HFFc6 (cell line): Measurements from ENCODE around the gene SSR4. TPM values are rescaled to one million over a fixed set of nuclear protein-coding genes. Genes with fewer than 3 reads are reported as not detected.

Experiments used
- DNase-seq: peaks from one replicate; pipeline ENCODE4 v3.0.0-alpha.2; 2018
- H3K27ac Mint-ChIP-seq: 2 replicates; pipeline ENCODE4 v1.8.0; 2020; ENCODE audit warnings: mild to moderate bottlenecking, mixed read lengths
- H3K27me3 Mint-ChIP-seq: 2 replicates; pipeline ENCODE4 v1.8.0; 2021; ENCODE audit warnings: mild to moderate bottlenecking, moderate library complexity, mixed read lengths; ENCODE audit not compliant: insufficient read depth
- H3K36me3 Mint-ChIP-seq: 2 replicates; pipeline ENCODE4 v1.8.0; 2021; ENCODE audit warnings: low read depth, mixed read lengths
- H3K4me1 Mint-ChIP-seq: 2 replicates; pipeline ENCODE4 v1.8.0; 2020; ENCODE audit warnings: low read depth, mixed read lengths
- H3K4me3 Mint-ChIP-seq: 2 replicates; pipeline ENCODE4 v1.8.0; 2020; ENCODE audit warnings: mild to moderate bottlenecking, moderate library complexity, mixed read lengths
- H3K9me3 Mint-ChIP-seq: 2 replicates; pipeline ENCODE4 v1.8.0; 2020; ENCODE audit warnings: mild to moderate bottlenecking, mixed read lengths
- total RNA-seq, 6 experiments: library from RNA; stranded (reverse); fragmentation: NEBNext Ultra II Directional; extraction: Animal tissue kit (Norgen Biotek cat#: 25700); gene quantifications; 2 replicates in 1 of 6; 3 replicates in 5 of 6; pipeline ENCODE4 v1.2.3, GENCODE V29; 2021
- TF ChIP-seq, protein P1 (sequence below): fragments of 200-600 bp; sonication (generic); IDR thresholded peaks from 2 replicates; pipeline ENCODE4 v1.5.0; 2021; ENCODE audit warnings: antibody characterized with exemption, mild to moderate bottlenecking

The SSR4 gene
- total RNA-seq, 6 experiments from 2014 or later: 171 to 247 (median 182) TPM

- no peaks in the 10 kb centered on the region for H3K9me3 Mint-ChIP-seq
- H3K4me3 Mint-ChIP-seq: no peak overlapping the region
- H3K4me1 Mint-ChIP-seq: peaks cover 7% of the 10 kb centered on the region; the same call in 1 of the 2 replicates
- TF ChIP-seq, protein P1, sequence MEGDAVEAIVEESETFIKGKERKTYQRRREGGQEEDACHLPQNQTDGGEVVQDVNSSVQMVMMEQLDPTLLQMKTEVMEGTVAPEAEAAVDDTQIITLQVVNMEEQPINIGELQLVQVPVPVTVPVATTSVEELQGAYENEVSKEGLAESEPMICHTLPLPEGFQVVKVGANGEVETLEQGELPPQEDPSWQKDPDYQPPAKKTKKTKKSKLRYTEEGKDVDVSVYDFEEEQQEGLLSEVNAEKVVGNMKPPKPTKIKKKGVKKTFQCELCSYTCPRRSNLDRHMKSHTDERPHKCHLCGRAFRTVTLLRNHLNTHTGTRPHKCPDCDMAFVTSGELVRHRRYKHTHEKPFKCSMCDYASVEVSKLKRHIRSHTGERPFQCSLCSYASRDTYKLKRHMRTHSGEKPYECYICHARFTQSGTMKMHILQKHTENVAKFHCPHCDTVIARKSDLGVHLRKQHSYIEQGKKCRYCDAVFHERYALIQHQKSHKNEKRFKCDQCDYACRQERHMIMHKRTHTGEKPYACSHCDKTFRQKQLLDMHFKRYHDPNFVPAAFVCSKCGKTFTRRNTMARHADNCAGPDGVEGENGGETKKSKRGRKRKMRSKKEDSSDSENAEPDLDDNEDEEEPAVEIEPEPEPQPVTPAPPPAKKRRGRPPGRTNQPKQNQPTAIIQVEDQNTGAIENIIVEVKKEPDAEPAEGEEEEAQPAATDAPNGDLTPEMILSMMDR: no peak; the same call in 1 of the 2 replicates
- no peaks in the 10 kb centered on the region for H3K27me3 Mint-ChIP-seq
- DNase-seq: no peak
- no peaks in the 10 kb centered on the region for H3K36me3 Mint-ChIP-seq
- no peak overlapping the region for H3K27ac Mint-ChIP-seq
Observed at GRCh38 chrX:153768311-153769157, 25.9 kb upstream of the SSR4 start.

GRCh38 chrX:153769158-153769864 lies 25.2 kb upstream of the SSR4 start:
- TF ChIP-seq, protein P1: no peak
- no peak for DNase-seq
- no peaks in the 10 kb centered on the region for H3K27me3 Mint-ChIP-seq
- H3K9me3 Mint-ChIP-seq: no peaks in the 10 kb centered on the region
- H3K27ac Mint-ChIP-seq: no peak overlapping the region
- no peaks in the 10 kb centered on the region for H3K36me3 Mint-ChIP-seq
- H3K4me3 Mint-ChIP-seq: no peak overlapping the region
- H3K4me1 Mint-ChIP-seq: peaks cover 7% of the 10 kb centered on the region; the same call in 1 of the 2 replicates

DNA sequence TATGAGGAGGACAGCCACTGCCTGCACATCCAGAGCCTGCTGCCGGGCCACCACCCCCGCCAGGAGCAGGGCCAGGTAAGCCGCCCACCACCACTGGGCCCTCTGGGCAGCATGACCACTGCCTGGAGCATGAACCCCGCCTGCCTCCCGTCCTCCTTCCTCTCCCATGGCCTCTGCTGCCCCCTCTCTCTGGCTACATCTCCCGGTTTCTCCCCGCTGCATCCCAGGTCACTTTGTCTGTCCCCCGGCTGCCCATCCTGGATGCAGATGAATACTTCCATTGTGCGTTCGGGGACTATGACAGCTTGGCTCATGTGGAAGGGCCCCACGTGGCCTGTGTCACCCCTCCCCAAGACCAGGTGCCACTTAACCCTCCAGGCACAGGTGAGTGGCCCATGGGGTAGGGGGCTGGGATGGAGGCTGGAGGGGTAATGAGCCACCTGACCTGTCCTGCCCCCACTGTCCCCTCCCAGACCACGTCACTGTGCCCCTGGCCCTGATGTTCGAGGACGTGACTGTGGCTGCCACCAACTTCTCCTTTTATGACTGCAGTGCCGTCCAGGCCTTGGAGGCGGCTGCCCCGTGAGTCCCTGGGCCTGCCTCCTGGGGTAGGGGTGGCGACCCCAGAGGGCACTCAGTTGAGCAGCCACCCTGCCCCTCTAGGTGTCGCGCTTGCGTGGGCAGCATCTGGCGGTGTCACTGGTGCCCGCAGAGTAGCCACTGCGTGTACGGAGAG lies 24.4 kb upstream of the SSR4 start:
- Mint-ChIP-seq H3K9me3 (no peaks in the 10 kb centered on the region), H3K4me3 (no peak overlapping the region), H3K27me3 (no peaks in the 10 kb centered on the region), H3K27ac (no peak overlapping the region), H3K36me3 (no peaks in the 10 kb centered on the region), H3K4me1 (peaks cover 7% of the 10 kb centered on the region; the same call in 1 of the 2 replicates)
- TF ChIP-seq, protein P1: no peak
- no peak for DNase-seq

DNA sequence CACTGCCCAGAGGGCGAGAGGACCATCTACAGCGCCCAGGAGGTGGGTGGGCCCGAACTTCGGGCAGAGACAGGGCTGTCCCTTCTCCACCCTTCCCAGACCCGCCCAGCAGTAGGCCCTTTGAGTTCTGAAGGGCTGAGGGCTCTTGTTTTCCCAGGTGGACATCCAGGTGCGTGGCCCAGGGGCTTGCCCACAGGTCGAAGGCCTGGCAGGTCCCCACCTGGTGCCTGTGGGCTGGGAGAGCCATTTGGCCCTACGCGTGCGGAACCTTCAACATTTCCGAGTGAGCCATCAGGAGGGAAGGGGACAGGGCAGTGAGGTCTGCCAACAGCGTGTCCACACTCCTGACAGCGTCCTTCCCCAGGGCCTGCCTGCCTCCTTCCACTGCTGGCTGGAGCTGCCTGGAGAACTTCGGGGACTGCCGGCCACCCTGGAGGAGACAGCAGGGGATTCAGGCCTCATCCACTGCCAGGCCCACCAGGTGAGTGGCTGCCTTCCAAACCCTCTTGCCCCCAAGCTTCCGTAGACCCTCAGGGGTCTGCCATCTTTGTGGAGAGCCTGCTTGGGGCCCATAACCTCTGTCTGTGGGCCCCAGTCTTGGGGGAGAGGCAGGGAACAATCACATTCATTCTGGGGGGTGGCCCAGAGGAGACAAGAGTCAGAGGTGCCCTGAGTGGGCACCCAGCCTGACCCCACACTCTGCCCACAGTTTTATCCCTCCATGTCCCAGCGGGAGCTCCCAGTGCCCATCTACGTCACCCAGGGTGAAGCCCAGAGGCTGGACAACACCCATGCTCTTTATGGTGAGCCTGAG lies 23.7 kb upstream of the SSR4 start:
- H3K4me3 Mint-ChIP-seq: no peak overlapping the region

More for the DNA sequence above, 23.7 kb upstream of the SSR4 start:
- H3K36me3 Mint-ChIP-seq: no peaks in the 10 kb centered on the region
- peaks cover 7% of the 10 kb centered on the region; the same call in 1 of the 2 replicates for H3K4me1 Mint-ChIP-seq
- TF ChIP-seq, protein P1: no peak
- H3K9me3 Mint-ChIP-seq: no peaks in the 10 kb centered on the region
- no peak for DNase-seq
- no peak overlapping the region for H3K27ac Mint-ChIP-seq
- H3K27me3 Mint-ChIP-seq: no peaks in the 10 kb centered on the region
